HepG2 (cell line): ENCODE results near the gene SRSF1. TPM values are rescaled to one million over a fixed set of nuclear protein-coding genes. Genes with fewer than 3 reads are reported as not detected.
A peak's percentile ranks its signal among the peaks of the same experiment; 100 is the strongest.

Experiments used
- EED ChIP-seq: sonication (generic); formaldehyde crosslinking; IDR thresholded peaks from 2 replicates; pipeline ENCODE4 v1.5.0; 2020; ENCODE audit warnings: mild to moderate bottlenecking, missing genetic modification reagents
- JUN ChIP-seq: sonication (generic); formaldehyde crosslinking; IDR thresholded peaks from 2 replicates; pipeline ENCODE4 v1.4.0; 2020; ENCODE audit warnings: mild to moderate bottlenecking, missing genetic modification reagents
- MED1 ChIP-seq: sonication (generic); formaldehyde crosslinking; IDR thresholded peaks from 2 replicates; pipeline ENCODE4 v1.4.0; 2020; ENCODE audit warnings: missing genetic modification reagents
- NFE2 ChIP-seq: sonication (generic); formaldehyde crosslinking; IDR thresholded peaks from 2 replicates; pipeline ENCODE4 v1.4.0; 2020; ENCODE audit warnings: missing genetic modification reagents
- SIX4 ChIP-seq: sonication (generic); formaldehyde crosslinking; IDR thresholded peaks from 2 replicates; pipeline ENCODE4 v1.4.0; 2020; ENCODE audit warnings: missing genetic modification reagents
- SMAD9 ChIP-seq: sonication (generic); formaldehyde crosslinking; IDR thresholded peaks from 2 replicates; pipeline ENCODE4 v1.5.1; 2020; ENCODE audit warnings: mild to moderate bottlenecking, missing genetic modification reagents
- ZNF780A ChIP-seq: sonication (generic); formaldehyde crosslinking; IDR thresholded peaks from 2 replicates; pipeline ENCODE4 v1.8.0; 2022; ENCODE audit warnings: mild to moderate bottlenecking, missing genetic modification reagents, moderate library complexity
- polyA plus RNA-seq, 8 experiments: library from polyadenylated mRNA; depleted of rRNA in 3 of 8; stranded (reverse) in 7 of 8; unstranded in 1 of 8; fragments of >200 nt; fragmentation: Illumina TruSeq in 4 of 8; extraction: Trizol in 4 of 8; gene quantifications; 2 replicates each; pipeline versions ENCODE4 v1.2.1 to v1.2.3, GENCODE V29; 2011 to 2016; ENCODE audit warnings: low read depth in 4 of 8, missing spikeins in 1 of 8, mixed read lengths in 1 of 8; ENCODE audit not compliant: insufficient read depth in 1 of 8
- total RNA-seq, 5 experiments: library from RNA; depleted of rRNA; stranded (reverse); fragments of >200 nt; fragmentation: Illumina TruSeq; extraction: Trizol; gene quantifications; 2 replicates each; pipeline ENCODE4 v1.2.3, GENCODE V29; 2016; ENCODE audit warnings: low read depth in 1 of 5
- TF ChIP-seq, protein P1 (sequence below): IDR thresholded peaks from 2 replicates; pipeline ENCODE4 v1.6.1; 2016
- TF ChIP-seq, protein P2 (sequence below): sonication (generic); formaldehyde crosslinking; IDR thresholded peaks from 2 replicates; pipeline ENCODE4 v1.4.0; 2020; ENCODE audit warnings: missing genetic modification reagents
- TF ChIP-seq, protein P3 (sequence below): sonication (generic); formaldehyde crosslinking; conservative IDR thresholded peaks from 2 replicates; pipeline ENCODE4 v1.4.0; 2020; ENCODE audit warnings: missing genetic modification reagents
- TF ChIP-seq, protein P4 (sequence below): sonication (generic); formaldehyde crosslinking; IDR thresholded peaks from 2 replicates; pipeline ENCODE4 v1.5.1; 2020; ENCODE audit warnings: missing genetic modification reagents, mild to moderate bottlenecking, borderline replicate concordance
- TF ChIP-seq, protein P5 (sequence below): sonication (generic); formaldehyde crosslinking; IDR thresholded peaks from 2 replicates; pipeline ENCODE4 v1.8.0; 2022; ENCODE audit warnings: mild to moderate bottlenecking, missing genetic modification reagents, borderline replicate concordance
- TF ChIP-seq, protein P6 (sequence below): IDR thresholded peaks from 2 replicates; pipeline ENCODE4 v1.6.1; 2016; ENCODE audit warnings: low read depth, control low read depth
- TF ChIP-seq, protein P7 (sequence below), 2 experiments: sonication (generic) in 1 of 2; formaldehyde crosslinking in 1 of 2; IDR thresholded peaks; 2 replicates each; pipeline versions ENCODE4 v1.4.0 to v1.6.1; 2018 to 2020; ENCODE audit warnings: missing genetic modification reagents in 2 of 2, borderline replicate concordance in 1 of 2, low read depth in 1 of 2, mild to moderate bottlenecking in 1 of 2, missing biosample characterization in 1 of 2
- TF ChIP-seq, protein P8 (sequence below): sonication (generic); formaldehyde crosslinking; IDR thresholded peaks from 2 replicates; pipeline ENCODE4 v1.5.1; 2020; ENCODE audit warnings: mild to moderate bottlenecking, moderate library complexity, missing genetic modification reagents

SRSF1 gene
- total and polyA plus RNA-seq, 2 of the 13 experiments (the other 11 are each of a cell fraction or from before 2014, with no cell fraction given) = 142 to 445 TPM

DNA sequence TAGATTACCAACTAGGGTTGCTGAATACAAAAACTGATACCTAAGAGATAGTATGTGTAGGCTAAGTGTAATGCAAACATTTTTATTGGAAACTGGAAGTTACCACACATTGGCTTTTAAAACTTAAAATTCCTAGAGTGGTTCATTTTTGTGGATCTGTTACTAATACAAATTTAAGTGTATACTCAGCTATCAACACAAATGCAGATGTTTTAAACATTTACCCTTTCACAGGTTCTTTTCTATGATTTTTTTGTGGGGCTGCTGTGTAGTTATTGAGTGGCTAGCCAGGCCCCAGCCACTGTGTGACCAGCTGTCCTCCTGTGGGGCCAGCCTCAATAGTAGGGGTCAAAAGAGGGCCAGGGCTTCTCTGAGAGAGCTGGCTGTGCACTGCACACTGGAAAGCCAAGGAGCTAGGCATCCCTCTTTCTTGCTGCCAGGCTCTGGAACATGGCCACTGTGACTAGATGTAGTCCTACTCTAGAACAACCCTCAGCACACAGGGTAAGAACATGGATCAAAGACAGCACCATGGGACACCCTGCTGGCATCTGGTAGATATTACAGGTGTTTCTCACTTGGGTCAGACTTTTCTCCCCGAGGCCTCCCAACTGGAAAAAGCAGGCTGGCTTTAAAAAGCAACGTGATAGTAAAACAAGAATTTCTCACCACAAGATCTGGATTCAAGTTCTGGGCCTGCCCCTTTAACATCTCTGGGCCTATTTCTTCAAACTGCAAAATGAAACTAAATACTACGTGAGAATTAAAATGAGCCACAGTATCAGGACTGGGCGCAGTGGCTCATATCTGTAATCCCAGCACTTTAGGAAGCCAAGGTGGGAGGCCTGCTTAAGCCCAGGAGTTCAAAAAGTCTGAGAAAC lies 11.7 kb downstream of the SRSF1 start (continued):
- TF ChIP-seq, protein P1, sequence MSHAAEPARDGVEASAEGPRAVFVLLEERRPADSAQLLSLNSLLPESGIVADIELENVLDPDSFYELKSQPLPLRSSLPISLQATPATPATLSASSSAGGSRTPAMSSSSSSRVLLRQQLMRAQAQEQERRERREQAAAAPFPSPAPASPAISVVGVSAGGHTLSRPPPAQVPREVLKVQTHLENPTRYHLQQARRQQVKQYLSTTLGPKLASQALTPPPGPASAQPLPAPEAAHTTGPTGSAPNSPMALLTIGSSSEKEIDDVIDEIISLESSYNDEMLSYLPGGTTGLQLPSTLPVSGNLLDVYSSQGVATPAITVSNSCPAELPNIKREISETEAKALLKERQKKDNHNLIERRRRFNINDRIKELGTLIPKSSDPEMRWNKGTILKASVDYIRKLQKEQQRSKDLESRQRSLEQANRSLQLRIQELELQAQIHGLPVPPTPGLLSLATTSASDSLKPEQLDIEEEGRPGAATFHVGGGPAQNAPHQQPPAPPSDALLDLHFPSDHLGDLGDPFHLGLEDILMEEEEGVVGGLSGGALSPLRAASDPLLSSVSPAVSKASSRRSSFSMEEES (CRISPR knock-in tag) = no peak; the same call in 1 of the 2 replicates
- TF ChIP-seq, protein P2, sequence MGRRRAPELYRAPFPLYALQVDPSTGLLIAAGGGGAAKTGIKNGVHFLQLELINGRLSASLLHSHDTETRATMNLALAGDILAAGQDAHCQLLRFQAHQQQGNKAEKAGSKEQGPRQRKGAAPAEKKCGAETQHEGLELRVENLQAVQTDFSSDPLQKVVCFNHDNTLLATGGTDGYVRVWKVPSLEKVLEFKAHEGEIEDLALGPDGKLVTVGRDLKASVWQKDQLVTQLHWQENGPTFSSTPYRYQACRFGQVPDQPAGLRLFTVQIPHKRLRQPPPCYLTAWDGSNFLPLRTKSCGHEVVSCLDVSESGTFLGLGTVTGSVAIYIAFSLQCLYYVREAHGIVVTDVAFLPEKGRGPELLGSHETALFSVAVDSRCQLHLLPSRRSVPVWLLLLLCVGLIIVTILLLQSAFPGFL (CRISPR knock-in tag) = no peak
- TF ChIP-seq NFE2 (CRISPR knock-in tag) = no peak
- TF ChIP-seq SMAD9 = no peak
- TF ChIP-seq EED (CRISPR knock-in tag) = no peak
- TF ChIP-seq, protein P3, sequence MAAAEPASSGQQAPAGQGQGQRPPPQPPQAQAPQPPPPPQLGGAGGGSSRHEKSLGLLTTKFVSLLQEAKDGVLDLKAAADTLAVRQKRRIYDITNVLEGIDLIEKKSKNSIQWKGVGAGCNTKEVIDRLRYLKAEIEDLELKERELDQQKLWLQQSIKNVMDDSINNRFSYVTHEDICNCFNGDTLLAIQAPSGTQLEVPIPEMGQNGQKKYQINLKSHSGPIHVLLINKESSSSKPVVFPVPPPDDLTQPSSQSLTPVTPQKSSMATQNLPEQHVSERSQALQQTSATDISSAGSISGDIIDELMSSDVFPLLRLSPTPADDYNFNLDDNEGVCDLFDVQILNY = no peak
- no peak for TF ChIP-seq JUN
- TF ChIP-seq, protein P4, sequence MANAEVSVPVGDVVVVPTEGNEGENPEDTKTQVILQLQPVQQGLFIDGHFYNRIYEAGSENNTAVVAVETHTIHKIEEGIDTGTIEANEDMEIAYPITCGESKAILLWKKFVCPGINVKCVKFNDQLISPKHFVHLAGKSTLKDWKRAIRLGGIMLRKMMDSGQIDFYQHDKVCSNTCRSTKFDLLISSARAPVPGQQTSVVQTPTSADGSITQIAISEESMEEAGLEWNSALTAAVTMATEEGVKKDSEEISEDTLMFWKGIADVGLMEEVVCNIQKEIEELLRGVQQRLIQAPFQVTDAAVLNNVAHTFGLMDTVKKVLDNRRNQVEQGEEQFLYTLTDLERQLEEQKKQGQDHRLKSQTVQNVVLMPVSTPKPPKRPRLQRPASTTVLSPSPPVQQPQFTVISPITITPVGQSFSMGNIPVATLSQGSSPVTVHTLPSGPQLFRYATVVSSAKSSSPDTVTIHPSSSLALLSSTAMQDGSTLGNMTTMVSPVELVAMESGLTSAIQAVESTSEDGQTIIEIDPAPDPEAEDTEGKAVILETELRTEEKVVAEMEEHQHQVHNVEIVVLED (CRISPR knock-in tag) = no peak
- TF ChIP-seq, protein P5, sequence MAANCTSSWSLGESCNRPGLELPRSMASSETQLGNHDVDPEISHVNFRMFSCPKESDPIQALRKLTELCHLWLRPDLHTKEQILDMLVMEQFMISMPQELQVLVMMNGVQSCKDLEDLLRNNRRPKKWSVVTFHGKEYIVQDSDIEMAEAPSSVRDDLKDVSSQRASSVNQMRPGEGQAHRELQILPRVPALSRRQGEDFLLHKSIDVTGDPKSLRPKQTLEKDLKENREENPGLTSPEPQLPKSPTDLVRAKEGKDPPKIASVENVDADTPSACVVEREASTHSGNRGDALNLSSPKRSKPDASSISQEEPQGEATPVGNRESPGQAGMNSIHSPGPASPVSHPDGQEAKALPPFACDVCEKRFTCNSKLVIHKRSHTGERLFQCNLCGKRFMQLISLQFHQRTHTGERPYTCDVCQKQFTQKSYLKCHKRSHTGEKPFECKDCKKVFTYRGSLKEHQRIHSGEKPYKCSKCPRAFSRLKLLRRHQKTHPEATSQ = 0 out of 2 replicates have a peak, but pooled peaks have one; percentile 37
- TF ChIP-seq, protein P6, sequence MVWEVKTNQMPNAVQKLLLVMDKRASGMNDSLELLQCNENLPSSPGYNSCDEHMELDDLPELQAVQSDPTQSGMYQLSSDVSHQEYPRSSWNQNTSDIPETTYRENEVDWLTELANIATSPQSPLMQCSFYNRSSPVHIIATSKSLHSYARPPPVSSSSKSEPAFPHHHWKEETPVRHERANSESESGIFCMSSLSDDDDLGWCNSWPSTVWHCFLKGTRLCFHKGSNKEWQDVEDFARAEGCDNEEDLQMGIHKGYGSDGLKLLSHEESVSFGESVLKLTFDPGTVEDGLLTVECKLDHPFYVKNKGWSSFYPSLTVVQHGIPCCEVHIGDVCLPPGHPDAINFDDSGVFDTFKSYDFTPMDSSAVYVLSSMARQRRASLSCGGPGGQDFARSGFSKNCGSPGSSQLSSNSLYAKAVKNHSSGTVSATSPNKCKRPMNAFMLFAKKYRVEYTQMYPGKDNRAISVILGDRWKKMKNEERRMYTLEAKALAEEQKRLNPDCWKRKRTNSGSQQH = no peak
- TF ChIP-seq, protein P7, sequence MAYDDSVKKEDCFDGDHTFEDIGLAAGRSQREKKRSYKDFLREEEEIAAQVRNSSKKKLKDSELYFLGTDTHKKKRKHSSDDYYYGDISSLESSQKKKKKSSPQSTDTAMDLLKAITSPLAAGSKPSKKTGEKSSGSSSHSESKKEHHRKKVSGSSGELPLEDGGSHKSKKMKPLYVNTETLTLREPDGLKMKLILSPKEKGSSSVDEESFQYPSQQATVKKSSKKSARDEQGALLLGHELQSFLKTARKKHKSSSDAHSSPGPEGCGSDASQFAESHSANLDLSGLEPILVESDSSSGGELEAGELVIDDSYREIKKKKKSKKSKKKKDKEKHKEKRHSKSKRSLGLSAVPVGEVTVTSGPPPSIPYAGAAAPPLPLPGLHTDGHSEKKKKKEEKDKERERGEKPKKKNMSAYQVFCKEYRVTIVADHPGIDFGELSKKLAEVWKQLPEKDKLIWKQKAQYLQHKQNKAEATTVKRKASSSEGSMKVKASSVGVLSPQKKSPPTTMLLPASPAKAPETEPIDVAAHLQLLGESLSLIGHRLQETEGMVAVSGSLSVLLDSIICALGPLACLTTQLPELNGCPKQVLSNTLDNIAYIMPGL (CRISPR knock-in tag; IDR thresholded peaks at IDR 0.05; ENCODE audit: borderline replicate concordance in 1 of 2, low read depth in 1 of 2) = peak; percentile 30 to 37; a peak in 1 of 4 replicates
- TF ChIP-seq MED1 = no peak
- 0 out of 2 replicates have a peak, but pooled peaks have one; percentile 35 for TF ChIP-seq SIX4 (CRISPR knock-in tag)
- TF ChIP-seq, protein P8, sequence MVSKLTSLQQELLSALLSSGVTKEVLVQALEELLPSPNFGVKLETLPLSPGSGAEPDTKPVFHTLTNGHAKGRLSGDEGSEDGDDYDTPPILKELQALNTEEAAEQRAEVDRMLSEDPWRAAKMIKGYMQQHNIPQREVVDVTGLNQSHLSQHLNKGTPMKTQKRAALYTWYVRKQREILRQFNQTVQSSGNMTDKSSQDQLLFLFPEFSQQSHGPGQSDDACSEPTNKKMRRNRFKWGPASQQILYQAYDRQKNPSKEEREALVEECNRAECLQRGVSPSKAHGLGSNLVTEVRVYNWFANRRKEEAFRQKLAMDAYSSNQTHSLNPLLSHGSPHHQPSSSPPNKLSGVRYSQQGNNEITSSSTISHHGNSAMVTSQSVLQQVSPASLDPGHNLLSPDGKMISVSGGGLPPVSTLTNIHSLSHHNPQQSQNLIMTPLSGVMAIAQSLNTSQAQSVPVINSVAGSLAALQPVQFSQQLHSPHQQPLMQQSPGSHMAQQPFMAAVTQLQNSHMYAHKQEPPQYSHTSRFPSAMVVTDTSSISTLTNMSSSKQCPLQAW (CRISPR knock-in tag) = no peak
- no peak for TF ChIP-seq ZNF780A (CRISPR knock-in tag)
